ENCODE data around the gene LRRK1.

Gene LRRK1

DNA sequence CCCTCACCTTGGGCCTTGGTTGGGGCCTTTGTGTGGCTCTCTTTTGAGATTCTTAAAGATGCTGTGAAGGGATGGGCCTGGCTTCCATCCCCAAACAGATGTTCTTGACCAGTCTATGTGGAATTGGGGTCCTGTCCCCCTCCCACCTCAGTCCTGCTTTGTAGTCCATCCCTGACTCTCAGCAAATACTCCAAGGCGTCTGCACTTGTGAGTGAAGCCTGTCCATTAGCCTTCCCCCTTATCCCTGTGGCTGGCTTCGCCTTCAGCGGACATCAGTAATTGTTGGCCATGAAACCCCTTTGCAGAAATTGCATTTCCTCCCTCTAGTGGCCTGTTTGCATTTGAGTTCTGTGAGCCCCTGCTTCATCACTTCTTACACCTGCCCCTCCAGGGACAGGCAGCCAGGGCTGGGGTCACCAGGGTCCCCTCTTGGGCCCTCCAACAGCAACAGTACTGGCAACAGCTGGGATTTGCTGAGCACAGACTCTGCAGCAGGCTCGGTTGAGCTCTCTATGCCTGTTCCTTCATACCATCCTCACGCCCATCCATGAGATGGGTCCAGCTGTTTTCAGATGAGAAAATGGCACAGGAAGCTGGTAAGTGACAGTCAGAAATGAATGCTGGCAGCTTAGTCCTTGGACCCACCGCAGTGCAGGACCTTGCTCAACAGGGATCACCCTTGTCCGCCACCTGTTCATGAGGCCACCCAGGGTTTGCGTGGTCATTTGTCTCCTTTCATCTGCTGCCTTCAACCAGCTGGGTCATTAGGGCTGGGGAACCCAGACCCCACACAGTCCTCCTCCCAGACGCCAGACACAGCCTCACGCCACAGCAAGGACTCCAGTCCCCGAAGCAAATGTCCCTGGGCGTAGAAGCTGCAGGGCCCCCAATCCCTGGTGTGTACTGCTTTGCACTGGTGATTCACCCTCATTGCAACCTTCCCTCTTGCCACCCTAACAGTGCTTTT lies 8.9 kb upstream of the LRRK1 start:
- no peak for DNase-seq (ENCODE audit: low read depth)

DNA sequence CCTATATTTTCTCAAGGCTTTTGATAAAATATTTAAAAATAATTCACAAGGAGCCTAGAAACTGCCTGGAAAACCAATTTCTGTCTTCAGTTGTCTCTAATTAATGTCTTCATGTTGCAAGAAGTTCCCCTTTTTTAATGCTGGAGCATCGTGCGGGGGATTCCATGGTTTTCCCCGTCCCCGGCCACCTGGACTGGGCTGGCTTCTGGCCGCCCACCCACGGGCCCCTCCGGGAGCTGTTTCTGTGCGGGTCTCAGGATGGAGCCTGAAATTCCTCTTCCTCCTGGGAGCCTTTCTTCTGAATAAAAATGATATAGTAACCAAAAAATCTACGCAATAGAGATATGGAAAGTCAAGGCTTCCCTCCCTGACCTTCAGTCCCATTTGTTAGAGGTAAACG lies 8.1 kb upstream of the LRRK1 start:
- no peak for DNase-seq (ENCODE audit: low read depth)

DNA sequence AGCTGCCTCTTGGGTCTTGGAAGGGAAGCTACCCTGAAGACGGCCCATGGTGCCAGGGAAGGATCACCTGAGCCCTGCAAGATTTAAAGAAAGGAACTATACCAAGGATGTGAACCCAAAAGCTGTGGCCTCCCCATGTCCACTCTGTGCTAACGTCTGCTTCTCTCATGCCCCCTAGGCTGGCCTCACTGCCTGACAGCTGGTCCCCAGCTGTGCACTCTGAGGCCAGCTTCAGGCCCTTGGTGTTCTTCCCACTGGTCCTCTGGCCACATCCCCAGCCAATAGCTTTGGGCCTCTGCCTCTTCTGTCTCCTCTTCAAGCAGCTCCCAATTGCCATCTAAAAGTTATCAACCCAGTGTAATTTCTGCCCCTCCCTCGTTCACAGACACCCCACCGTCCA lies 5.2 kb upstream of the LRRK1 start:
- DNase-seq (ENCODE audit: low read depth) = no peak

DNA sequence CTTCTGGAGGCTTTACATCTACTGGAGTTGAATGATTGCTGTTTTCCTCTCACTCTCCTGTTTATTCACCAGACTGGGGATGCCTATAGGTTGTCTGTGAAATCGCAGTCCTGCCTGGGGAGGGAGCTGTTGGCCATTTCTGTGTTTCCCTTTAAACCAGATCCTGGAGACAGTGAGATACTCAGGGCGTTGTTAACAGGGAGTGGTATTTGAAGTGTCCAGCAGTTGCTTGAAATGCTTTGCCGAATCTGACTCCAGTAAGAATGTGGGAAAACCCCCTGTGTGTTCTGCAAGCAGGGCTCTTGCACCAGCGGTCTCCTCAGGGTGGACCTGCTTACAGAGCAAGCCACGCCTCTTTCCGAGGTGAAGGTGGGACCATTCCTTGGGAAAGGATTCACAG lies 4.3 kb upstream of the LRRK1 start:
- no peak for DNase-seq (ENCODE audit: low read depth)

DNA sequence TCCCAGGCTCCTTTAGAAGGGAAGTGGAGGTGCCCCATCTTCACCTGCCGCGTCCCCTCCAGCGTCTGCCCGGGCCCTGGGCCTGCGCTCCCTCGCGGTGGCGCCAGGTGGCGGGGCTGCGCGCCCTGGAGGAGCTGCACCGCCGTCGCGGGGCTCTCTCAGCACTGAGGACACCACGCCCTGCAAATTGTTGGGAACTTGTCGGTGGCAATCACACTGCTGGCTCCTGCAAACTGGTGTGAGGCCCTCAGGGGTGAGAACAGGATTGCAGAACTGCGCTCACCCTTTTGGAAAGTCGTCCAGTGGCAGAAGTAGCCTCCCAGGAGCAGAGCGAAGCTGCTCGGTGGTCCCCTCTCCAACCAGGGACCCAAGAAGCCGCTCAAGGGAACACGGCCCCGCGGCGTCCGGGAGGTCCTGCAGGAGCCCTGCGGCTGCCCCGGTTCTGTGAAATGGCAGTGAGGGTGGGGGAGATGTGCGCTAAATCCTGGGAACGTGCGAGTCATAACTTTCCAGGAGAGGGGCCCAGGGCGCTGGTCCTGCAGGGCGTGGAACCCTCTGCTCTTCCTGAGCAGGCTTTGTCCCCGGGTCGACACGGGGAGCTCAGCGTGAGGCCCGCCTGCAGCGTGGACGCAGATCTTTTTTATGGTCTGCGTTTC lies 995 bp upstream of the LRRK1 start:
- DNase-seq (ENCODE audit: low read depth) = peak; percentile 81

DNA sequence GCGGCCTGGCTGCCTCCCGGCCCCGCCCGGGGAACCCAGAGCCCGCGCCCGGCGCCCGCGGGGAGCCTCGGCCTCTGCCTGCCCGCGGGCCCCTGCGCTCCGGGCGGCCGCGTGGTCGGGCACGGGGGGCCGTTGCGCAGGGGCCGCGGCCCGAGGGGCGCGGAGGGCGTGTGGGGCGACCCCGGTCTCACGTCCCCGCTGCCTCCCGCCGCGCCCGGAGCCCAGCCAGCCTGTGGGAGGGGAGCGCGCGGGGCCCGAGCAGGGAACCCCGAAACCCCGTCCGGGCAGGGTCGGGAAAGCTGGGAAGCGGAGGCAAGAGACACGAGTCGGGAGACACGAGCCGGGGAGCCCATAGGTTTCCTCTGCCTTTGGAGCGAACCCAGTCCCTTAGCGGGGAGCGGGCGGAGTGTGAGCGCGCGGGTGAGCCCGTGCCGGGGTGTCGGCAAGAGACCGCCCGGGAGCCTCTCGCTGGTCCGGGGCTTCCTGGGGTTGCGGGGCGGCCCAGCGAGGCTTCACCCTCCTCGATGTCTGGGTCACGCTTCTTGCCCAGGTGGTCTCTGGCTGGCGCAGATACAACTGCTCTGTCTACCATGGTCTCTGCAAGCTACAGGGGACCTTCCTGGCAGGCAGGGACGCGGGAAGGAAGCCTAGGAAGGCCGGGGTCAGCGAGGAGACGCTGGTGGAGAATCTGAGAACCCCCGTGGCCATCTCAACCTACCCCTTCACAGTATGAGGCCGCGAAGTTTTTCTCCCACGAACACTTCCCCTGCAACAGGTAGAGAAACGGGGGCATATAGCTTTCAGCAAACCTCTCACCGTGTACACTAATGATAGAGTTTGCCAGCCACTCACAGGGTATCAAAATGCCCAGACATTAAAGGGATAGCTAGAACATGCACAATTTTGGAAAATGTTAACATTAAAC lies 586 bp downstream of the LRRK1 start:
- peak; percentile 25 for DNase-seq (ENCODE audit: low read depth)

DNA sequence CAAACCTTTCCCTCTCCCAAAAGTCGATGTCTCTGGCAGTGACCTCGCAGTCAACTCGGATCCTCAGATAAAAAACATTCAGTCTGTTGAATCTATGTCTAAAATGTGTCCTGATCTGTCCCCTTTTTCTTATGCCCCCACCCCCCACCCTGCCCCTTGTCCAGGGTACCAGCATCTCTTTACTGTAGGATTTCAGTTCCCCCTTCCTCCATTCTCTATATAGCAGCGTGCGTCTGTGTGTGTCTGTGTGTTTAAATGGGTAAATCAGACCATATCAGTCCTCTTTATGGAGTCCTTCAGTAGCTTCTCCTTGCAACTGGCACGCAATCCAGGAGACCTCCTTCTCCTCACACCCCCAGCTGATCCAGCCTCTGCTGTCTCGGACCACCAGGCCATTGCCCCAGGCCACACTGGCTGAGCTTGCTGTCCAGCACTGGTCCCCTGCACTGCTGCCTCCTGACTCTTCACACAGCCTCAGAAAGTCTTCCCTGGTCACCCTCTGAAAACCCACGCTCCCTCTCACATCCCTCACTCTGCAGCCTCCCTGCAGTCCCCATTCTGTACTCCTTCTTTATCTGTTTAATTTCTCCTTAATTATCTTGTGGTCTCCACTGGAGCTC lies 1.5 kb downstream of the LRRK1 start:
- DNase-seq (ENCODE audit: low read depth) = no peak

DNA sequence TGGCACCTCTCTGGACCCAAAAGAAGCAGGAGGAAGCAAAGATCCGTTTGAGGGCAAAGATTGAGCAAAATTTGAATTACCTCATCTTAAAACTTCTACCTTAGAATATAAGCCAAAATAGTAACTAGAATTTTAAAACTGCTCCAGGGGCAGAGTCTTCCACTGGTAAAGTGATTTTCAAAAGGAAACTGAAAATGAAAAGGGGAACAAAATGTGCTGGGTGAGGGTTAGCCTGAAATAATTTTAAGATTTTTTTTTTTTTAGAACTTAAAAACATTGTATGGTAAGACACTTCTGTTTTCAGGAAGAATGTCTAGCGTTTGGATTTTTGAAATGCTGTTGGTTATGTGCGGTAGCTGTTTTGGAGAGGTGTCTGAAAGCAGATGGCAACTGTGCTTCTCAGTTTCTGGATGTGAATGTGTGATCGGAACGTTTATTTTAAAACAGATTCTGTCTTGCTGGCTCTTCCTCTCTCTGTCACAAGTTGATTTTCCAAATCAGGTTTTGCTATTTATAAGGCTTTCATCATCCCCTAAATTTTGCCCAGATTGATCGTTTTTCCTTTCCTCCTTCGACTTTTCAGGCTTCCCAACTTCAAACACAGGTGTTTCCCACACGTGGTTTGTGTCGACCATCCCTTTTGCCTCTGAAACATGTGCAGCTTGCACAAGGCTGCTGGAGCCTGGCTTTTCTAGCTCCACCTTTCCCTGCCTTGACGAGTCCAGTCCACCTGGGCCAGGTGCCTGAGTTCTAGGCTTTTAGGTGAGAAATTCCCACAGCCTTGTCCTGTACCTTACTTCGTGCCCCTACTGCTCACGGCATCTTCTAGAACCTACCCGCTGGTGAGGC lies 3.3 kb downstream of the LRRK1 start:
- DNase-seq (ENCODE audit: low read depth) = no peak

DNA sequence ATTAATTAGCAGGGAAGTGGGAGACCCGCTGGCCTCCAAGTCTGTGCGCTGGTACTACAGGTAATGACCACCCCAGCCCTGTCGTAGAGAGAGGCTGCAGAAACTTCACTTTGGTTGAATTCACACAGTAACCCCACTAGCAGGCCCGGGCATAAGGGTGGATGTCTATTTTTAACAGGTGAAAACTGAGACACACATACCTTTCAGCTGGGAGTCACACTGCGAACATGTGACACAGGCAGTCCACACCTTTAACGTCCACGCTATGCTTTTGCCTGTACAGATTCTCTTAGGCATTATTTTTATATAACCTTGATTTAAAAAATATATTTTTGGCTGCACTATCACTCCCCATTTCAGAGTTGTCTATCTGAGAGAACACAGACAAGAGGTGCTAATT lies 3.9 kb downstream of the LRRK1 start:
- DNase-seq (ENCODE audit: low read depth) = no peak

DNA sequence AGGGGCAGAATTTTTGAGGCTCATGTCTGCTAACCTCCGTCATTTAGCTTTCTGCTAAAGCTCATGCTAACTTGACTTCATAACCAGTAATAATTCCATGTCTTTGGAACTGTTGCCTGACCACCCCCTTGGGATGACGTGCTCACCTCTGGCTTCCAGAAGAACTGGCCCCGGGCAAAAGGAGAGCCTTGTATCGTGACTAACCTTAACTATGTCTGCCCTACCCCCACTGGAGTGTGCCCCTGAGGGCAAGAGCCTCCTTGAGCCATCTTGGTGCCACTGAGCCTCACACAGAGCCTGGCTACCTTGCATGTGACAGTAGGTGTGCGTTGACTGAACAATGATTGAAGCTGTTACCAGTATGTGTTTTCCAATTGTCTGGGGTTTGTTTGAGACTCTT lies 4.7 kb downstream of the LRRK1 start:
- no peak for DNase-seq (ENCODE audit: low read depth)

DNA sequence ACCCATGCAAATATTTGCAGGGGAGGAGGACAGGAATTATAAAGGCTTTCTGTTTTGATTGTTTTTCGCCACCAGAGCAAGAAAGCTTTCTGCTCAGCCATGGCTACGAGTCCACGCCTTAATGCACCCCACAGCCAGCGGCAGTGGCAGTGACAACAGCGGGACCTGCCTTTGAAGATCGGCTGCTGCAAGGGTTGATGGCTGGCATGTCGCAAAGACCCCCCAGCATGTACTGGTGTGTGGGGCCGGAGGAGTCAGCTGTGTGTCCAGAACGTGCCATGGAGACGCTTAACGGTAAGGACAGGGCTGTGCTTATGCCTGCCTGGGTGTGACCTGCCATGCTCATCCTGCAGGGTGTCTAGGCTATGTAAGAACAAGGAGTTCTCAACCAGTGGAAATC lies 5.3 kb downstream of the LRRK1 start:
- DNase-seq (ENCODE audit: low read depth) = no peak

DNA sequence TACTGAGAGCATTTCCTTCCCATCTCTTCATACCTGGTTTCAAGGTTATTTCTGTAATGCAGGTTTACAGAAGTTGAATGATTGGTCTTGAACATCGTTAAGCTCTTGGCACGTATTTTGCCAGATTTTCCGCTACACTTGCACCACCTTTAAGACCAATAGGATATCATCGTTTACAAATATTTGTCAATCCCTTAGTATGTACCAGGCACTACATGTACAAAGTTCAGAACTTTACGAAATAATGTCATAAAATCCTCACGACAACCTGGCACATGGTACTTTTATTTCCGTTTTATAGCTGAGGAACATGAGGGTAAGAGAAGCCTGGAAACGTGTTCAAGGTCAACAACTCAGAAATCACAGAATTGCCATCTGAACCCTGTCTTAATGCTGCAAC lies 6.3 kb downstream of the LRRK1 start:
- DNase-seq (ENCODE audit: low read depth) = no peak

DNA sequence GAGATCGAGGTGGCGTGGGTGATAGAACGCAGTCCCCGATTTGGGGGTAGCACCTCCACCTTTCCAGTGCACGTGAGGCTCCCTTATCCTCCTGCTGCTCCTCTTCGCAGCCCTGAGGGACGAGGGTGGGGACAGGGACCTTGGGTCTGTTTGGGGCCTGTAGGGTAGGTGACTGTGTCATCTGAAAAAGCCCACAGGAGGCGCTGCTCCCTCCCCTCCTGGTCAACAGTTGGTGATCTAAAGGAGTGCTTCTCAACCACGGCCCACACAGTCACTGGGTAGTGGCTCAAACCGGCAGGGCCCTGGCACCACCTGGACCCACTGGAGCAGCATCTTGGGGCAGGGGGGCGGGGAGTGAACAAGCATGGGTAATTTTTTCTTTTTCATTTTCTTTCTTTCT lies 7.1 kb downstream of the LRRK1 start:
- no peak for DNase-seq (ENCODE audit: low read depth)

DNA sequence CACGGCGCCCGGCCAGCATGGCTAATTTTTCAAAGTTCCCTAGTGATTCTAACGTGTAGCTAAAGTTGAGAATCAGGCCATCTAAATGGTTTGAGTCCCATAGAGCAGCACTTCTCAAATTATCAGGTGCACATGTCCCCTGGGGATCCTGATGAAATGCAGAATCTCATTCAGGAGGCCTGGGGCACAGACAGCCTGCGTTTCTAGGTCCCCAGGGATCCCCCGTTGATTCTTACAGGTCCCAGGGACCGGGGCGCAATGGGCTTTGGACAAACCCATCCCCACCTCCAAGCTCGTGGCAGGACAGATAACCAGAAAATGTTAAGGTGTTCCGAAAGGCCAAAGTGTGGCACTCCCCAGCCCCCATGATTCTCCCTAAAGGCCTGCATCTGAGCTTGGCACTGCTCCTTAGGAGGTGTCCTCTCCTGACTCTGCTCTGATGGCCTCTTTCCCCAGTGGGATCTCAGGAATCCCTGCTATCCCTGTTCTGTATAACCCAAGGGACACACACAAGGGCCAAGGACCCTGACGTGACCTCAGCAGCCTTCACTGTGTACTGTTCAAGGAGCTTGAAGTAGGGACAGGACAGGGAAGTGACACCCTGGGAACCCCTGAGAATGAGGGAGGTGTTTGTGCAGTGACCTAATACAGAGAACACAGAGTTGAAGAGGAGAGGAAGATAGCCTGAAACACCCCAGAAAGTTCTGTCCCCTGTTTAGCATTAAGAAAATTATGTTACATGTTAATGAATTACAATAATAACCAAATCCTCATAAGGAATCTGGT lies 8.0 kb downstream of the LRRK1 start:
- no peak for DNase-seq (ENCODE audit: low read depth)

DNA sequence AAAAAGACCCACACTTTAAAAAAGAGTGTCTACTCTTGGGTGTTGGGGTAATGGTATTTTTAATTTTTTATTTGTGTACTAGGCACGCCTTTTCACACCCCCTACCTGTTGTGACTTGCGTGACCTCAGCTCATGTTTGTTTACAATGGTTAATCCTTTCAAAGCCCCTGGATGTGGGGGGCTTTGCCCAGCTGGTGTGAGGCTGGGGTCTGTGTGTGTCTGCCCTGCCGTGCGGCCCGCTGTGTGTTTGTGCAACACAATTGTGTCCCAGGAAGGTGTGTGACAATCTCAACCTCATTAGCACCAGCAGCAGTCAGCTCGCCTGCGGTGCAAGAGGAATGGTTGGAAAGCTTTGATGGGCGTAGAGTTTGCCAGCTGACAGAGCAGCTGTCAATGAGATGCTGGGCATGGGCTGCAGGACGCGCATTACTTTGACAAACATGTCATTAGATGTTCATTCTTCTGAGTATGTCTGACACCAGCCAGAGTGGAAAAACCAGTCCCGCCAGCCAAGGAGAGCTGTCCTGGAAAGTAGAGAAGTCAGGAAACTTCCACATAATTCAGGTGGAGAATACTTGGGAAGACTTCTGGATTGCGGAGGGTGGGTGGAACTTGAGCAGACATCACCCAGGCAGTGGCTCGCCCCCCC lies 9.6 kb downstream of the LRRK1 start:
- DNase-seq (ENCODE audit: low read depth) = no peak

DNA sequence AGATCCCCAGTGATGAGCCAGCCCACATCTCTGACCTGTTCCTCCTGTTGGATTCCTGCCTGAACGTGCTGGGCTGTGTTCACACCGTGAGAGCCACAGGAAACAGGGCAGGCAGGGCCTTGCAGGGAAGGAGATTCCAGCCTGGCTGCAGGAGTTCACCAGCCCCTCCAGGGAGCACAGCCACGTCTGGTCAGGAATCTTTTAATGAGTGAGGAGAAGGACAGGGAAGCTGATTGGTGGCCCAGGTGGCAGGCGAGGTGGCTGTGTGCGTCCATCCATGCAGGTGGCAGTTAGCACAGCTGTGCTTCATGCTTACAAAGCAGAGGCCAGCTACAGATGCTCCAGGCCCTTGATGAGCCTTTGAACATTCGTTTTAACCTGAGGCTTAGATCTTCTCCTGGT lies 10.5 kb downstream of the LRRK1 start:
- DNase-seq (ENCODE audit: low read depth) = no peak

DNA sequence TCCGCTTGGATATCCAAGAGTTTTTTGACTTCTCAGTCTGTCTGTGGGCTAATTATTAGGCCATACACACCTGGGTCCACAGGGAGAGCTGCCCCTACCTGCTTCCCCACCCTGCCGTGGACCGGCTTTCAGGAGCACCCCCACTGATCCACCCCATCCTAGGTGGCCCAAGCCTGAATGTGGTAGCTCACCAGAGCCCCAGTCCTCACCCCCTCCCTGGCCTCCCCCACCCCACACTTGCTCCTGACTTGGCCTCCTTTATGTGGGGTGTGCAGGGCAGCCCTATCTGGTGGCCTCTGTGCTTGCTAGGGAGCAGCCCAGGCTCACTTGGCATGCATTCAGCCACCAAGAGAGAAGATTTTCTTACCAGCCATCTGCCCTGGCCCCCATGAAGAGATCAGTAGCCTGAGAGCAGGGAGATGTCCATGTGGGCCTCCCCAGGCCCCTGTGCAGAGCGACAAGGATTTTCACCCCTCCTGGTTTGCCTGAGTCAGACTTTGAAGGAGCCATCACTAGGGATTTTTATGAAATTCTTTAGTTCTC lies 11.2 kb downstream of the LRRK1 start:
- DNase-seq (ENCODE audit: low read depth) = no peak

DNA sequence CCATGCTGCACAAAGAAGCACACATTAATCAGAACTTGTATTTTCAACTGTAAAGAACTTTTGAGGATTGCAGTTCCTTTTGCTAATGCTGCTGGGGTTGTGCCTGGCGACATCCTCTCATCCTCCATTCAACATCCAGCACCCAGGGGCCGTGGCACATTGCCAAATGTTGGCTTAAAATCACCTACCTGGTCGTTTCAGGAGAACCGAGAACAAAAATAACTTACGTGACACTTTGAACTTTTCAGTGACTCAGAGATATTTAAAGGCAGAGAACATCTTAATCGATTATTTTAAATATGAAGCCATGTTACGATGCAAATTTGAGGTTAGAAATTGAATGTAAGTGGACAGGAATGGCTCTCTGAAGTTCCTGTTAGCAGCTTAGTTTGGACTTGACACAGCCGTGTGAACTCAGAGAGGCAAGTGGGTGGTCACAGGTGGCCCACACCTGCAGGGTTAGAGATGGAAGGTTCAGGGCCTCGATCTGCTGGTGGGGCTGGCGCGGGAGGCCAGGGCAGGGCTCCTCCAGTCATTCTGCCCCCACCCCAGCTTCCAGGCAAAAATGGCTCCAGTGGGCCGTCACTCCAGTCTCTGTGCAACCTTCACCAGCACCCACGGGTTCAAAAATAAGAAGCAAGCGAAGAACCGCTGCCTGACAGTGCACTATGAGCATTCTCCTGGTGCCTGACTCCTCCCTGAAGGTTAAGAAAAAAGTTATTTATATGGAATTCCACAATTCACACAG lies 12.2 kb downstream of the LRRK1 start:
- no peak for DNase-seq (ENCODE audit: low read depth)
